Loucy (cell line): ENCODE data around the gene IMPG2.

Source experiments
- EZH2phosphoT487 ChIP-seq: fragments of 200-600 bp; IDR thresholded peaks from 2 replicates; pipeline ENCODE4 v1.6.1; 2018; ENCODE audit warnings: antibody characterized with exemption, mild to moderate bottlenecking, moderate library complexity, borderline replicate concordance
- TF ChIP-seq, protein P1 (sequence below): fragments of 200-600 bp; sonication (generic); conservative IDR thresholded peaks from 2 replicates; pipeline ENCODE4 v1.5.1; 2014; ENCODE audit warnings: mild to moderate bottlenecking, antibody characterized with exemption, low read length

DNA sequence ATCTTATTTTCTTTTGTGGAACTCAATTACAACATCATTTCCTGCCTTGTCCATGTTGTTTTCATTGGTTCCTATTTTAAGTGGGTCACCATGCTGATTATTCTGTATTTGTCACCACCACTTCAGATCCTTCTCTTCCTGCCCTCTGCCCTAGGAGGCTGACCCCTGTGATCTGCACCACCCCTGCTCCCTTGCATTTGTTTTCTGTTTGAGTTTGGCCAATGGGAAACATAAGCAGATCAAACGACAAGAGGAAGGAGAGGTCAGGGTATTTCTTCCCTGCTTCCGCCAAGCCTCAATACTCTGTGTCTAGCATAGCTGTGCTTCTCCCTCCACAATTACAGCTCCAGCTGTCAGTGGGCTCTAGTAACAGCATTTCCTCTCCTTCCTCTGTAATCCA, 71.6 kb downstream of the IMPG2 start:
- TF ChIP-seq, protein P1, sequence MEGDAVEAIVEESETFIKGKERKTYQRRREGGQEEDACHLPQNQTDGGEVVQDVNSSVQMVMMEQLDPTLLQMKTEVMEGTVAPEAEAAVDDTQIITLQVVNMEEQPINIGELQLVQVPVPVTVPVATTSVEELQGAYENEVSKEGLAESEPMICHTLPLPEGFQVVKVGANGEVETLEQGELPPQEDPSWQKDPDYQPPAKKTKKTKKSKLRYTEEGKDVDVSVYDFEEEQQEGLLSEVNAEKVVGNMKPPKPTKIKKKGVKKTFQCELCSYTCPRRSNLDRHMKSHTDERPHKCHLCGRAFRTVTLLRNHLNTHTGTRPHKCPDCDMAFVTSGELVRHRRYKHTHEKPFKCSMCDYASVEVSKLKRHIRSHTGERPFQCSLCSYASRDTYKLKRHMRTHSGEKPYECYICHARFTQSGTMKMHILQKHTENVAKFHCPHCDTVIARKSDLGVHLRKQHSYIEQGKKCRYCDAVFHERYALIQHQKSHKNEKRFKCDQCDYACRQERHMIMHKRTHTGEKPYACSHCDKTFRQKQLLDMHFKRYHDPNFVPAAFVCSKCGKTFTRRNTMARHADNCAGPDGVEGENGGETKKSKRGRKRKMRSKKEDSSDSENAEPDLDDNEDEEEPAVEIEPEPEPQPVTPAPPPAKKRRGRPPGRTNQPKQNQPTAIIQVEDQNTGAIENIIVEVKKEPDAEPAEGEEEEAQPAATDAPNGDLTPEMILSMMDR = no peak
- TF ChIP-seq EZH2phosphoT487 = no peak
